DND-41 (cell line): Measurements from ENCODE around the gene SERGEF.

Experiments used
- ATAC-seq: fragments of 200-7000 bp; cut with Tn5 transposase; 3 replicates; pipeline ENCODE4 v1.9.1; 2021; ENCODE audit warnings: low read depth; ENCODE audit not compliant: insufficient read depth
- DNase-seq: peaks from one replicate; pipeline ENCODE4 v3.0.0-alpha.2; 2020
- H2AFZ ChIP-seq: 2 replicates; pipeline ENCODE4 v1.6.0; 2012; ENCODE audit warnings: low read depth, low read length
- H3K27ac ChIP-seq: 2 replicates; pipeline ENCODE4 v1.5.1; 2012; ENCODE audit warnings: low read length, inconsistent platforms
- H3K27me3 ChIP-seq: fragments of 200-600 bp; sonication (generic); 2 replicates; pipeline ENCODE4 v1.6.0; 2012; ENCODE audit warnings: low read length, mild to moderate bottlenecking, inconsistent platforms; ENCODE audit not compliant: insufficient read depth, poor library complexity
- H3K36me3 ChIP-seq: 2 replicates; pipeline ENCODE4 v1.5.1; 2012; ENCODE audit warnings: low read length, inconsistent platforms; ENCODE audit not compliant: insufficient read depth
- H3K4me1 ChIP-seq: 2 replicates; pipeline ENCODE4 v1.5.1; 2012; ENCODE audit warnings: mild to moderate bottlenecking, low read length; ENCODE audit not compliant: insufficient read depth
- H3K4me2 ChIP-seq: 2 replicates; pipeline ENCODE4 v1.6.0; 2012; ENCODE audit warnings: mild to moderate bottlenecking, moderate library complexity, low read length, inconsistent platforms; ENCODE audit not compliant: insufficient read depth
- H3K4me3 ChIP-seq, 2 experiments: fragments of 200-600 bp in 1 of 2; shearing (Covaris generic) in 1 of 2; 2 replicates each; pipeline ENCODE4 v1.5.1; 2012 to 2016; ENCODE audit warnings: inconsistent platforms in 2 of 2, low read length in 2 of 2, mild to moderate bottlenecking in 2 of 2, low read depth in 1 of 2, moderate library complexity in 1 of 2
- H3K79me2 ChIP-seq: 2 replicates; pipeline ENCODE4 v1.6.0; 2012; ENCODE audit warnings: low read length, inconsistent platforms; ENCODE audit not compliant: insufficient read depth
- H3K9ac ChIP-seq: 2 replicates; pipeline ENCODE4 v1.6.0; 2012; ENCODE audit warnings: low read depth, mild to moderate bottlenecking, inconsistent platforms, low read length, moderate library complexity
- H3K9me3 ChIP-seq: 2 replicates; pipeline ENCODE4 v1.5.1; 2012; ENCODE audit warnings: low read length, moderate library complexity, mild to moderate bottlenecking, inconsistent platforms; ENCODE audit not compliant: insufficient read depth, severe bottlenecking
- H4K20me1 ChIP-seq: 2 replicates; pipeline ENCODE4 v1.6.0; 2012; ENCODE audit warnings: low read length; ENCODE audit not compliant: insufficient read depth
- CTCF ChIP-seq: IDR thresholded peaks from 2 replicates; pipeline ENCODE4 v1.5.1; 2012; ENCODE audit warnings: borderline replicate concordance, low read length, moderate library complexity, mild to moderate bottlenecking; ENCODE audit not compliant: poor library complexity, severe bottlenecking; ENCODE audit errors: extremely low read depth
- EZH2 ChIP-seq: IDR thresholded peaks from 3 replicates; pipeline ENCODE4 v1.6.1; 2012; ENCODE audit warnings: borderline replicate concordance, low read depth, mild to moderate bottlenecking, moderate library complexity, low read length, inconsistent platforms; ENCODE audit not compliant: severe bottlenecking

Gene SERGEF

GRCh38 chr11:18011633-18012032, 1.2 kb downstream of the SERGEF start:
- H3K9ac ChIP-seq, result peak overlapping the region; percentile 70
- ATAC-seq, result no peak
- TF ChIP-seq EZH2 (no peak), CTCF (no peak)
- no peaks in the 10 kb centered on the region for H4K20me1 ChIP-seq
- H3K4me2 ChIP-seq, result peak overlapping the region; percentile 96
- 0 out of 2 replicates have a peak overlapping the region, but pooled peaks have one; percentile 89 for H2AFZ ChIP-seq
- no peaks in the 10 kb centered on the region for H3K9me3 ChIP-seq
- peaks cover 33% of the 10 kb centered on the region for H3K4me1 ChIP-seq
- peaks cover 22% of the 10 kb centered on the region for H3K79me2 ChIP-seq
- DNase-seq, result no peak
- no peaks in the 10 kb centered on the region for H3K27me3 ChIP-seq
- peak overlapping the region in 1 of 2 experiments; percentile 73; a peak in 2 of 4 replicates for H3K4me3 ChIP-seq
- peaks cover under 1% of the 10 kb centered on the region for H3K36me3 ChIP-seq
- peak overlapping the region; percentile 58; the same call in 1 of the 2 replicates for H3K27ac ChIP-seq

GRCh38 chr11:18010977-18011586, 1.8 kb downstream of the SERGEF start:
- Histone ChIP-seq H4K20me1 (no peaks in the 10 kb centered on the region), H3K27ac (no peak overlapping the region), H3K79me2 (peaks cover 22% of the 10 kb centered on the region), H3K27me3 (no peaks in the 10 kb centered on the region), H3K4me3 (peak overlapping the region in 1 of 2 experiments; percentile 73; a peak in 2 of 4 replicates), H3K4me2 (peak overlapping the region; percentile 96), H2AFZ (no peak overlapping the region), H3K9me3 (no peaks in the 10 kb centered on the region), H3K36me3 (peaks cover 6% of the 10 kb centered on the region), H3K4me1 (peaks cover 33% of the 10 kb centered on the region), H3K9ac (no peak overlapping the region)
- ATAC-seq (no peak), DNase-seq (no peak)
- no peak for TF ChIP-seq EZH2
- TF ChIP-seq CTCF, result no peak

- H3K27me3 ChIP-seq, result no peaks in the 10 kb centered on the region
- no peak overlapping the region for H2AFZ ChIP-seq
- no peak overlapping the region for H3K27ac ChIP-seq
- no peak for DNase-seq
- H3K36me3 ChIP-seq, result peaks cover 15% of the 10 kb centered on the region
- H4K20me1 ChIP-seq, result no peaks in the 10 kb centered on the region
- peaks cover 22% of the 10 kb centered on the region for H3K79me2 ChIP-seq
- ATAC-seq, result no peak
- H3K9ac ChIP-seq, result no peak overlapping the region
- H3K4me2 ChIP-seq, result no peak overlapping the region
- no peaks in the 10 kb centered on the region for H3K9me3 ChIP-seq
- peaks cover 33% of the 10 kb centered on the region for H3K4me1 ChIP-seq
- H3K4me3 ChIP-seq, result no peak overlapping the region
- TF ChIP-seq EZH2, result no peak
- TF ChIP-seq CTCF, result peak; percentile 36
These were observed 2.7 kb downstream of the SERGEF start for GRCh38 chr11:18010121-18010670.
